ENCODE data around the gene CALCB.
"Not testable (repeated sequence)": the region's sequence is repeated elsewhere in the genome, so short reads cannot be mapped to it uniquely, and the experiment has no call there.

The CALCB gene, protein sequence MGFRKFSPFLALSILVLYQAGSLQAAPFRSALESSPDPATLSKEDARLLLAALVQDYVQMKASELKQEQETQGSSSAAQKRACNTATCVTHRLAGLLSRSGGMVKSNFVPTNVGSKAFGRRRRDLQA
- 0.39 to 1.1 (median 0.69) reads per million in 4 donors for total RNA-seq

DNA sequence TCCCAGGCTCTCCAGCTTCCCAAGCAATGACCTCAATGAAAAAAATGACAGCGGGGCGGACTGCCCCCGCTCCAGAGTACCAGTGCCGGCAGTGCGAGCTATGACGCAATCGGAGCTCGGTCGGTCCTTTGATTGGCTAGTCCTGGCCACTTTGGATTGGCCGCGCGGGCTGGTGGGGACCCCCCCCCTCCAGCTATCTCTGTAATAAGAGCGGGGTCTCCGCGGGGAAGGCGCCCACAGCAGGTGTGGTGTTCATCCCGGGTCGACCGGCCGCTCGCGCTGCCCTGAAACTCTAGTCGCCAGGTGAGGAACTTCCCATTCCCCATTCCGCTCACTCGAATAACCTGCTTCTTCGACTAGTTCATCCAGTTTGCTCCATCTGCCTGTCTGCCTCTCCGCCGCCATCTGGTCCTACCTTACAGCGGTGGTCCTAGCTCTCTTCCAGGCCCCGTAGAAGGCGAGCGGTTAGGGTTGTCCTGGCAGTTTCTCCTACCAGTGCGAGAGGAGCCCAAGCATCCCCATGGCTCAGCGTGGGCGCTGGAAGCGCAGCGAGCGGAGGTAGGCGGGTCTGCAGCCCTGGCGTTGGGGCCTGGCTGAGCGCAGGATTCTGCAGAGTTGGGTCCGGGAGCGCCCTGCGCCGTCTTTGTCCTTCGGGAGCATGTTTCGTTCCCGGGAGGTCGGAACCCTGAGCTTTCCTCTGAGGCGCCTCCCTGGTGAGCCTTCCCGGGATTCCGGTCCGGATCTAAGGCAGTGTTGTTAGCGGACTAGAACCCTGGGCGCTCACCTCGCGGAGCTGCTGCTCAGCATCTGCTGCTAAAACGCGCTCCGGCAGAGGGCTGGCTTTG is at the start of gene CALCB:
TSS of gene CALCB (plus strand) at position 233 of the 845 bp plus-strand sequence. CDS start 1,126 bp downstream, outside the sequence.
- DNase-seq, result peak in 1 of 5 donors; percentile 10

DNA sequence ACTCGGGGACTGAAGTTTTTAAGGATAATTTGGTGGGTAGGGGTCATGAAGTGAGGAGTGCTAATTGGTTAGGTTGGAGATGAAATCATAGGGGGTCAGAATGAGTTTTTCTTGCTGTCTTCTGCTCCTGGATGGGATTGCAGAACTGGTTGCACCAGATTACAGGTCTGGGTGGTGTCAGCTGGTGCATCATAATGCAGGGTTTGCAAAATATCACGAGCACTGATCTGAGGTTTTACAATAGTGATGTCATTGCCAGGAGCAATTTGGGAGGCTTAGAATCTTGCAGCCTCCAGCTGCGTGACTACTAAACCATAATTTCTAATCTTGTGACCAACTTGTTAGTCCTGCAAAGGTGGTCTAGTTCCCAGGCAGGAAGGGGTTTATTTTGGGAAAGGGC is 46.4 kb upstream of the CALCB start:
- no peak for DNase-seq

DNA sequence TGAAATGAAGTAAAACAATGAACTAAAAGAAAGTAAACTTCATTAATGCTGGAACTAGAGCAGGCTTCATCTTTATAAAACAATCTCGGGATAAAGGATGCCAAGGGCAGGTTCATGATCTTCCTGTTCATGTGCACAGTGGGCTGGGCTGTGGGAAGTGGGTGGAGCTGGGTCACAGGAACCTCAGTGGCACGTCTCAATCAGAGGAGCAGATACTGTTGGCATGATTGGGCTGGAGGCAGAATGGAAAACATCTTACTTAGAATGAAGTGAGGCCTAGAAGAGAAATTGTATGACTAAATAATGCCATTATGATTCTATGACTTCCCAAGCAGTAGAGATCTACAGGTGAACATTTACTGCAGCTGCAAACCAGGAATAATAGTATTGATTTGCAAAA is 45.4 kb upstream of the CALCB start:
- DNase-seq, result no peak

DNA sequence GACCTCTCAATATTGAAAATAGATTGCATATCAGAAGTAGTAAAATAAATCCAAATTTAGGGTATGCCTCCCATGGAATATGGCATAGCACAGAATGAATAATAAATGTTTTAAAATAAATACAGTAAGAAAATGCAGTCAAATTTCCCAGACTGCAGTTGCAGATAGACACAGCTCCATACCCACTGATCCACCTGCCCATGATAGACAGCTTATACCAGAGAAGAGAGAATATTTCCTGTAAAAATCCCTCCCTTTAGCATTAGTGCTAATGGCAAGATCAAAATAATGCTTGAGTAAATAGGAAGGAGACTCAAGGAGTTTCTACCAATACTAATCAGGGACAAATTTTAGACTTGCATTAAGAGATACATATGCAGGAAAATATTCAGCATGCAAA is 45.0 kb upstream of the CALCB start:
- no peak for DNase-seq

DNA sequence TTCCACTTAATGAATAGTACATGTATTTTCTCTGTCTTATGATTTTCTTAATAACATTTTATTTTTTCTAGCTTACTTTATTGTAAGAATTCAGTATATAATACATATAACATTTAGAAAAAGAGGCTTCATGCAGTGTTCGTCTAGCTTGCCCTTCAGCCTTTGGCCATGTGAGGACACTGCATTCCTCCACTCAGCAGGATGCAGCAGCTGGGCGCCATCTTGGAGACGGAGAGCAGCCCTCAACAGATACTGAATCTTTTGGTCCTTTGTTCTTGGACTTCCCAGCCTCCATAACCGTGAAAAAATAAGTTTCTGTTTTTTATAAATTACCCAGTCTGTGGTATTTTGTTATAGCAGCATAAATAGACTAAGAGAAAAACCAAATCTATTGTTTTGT is 41.4 kb upstream of the CALCB start:
- not testable (repeated sequence) for DNase-seq

DNA sequence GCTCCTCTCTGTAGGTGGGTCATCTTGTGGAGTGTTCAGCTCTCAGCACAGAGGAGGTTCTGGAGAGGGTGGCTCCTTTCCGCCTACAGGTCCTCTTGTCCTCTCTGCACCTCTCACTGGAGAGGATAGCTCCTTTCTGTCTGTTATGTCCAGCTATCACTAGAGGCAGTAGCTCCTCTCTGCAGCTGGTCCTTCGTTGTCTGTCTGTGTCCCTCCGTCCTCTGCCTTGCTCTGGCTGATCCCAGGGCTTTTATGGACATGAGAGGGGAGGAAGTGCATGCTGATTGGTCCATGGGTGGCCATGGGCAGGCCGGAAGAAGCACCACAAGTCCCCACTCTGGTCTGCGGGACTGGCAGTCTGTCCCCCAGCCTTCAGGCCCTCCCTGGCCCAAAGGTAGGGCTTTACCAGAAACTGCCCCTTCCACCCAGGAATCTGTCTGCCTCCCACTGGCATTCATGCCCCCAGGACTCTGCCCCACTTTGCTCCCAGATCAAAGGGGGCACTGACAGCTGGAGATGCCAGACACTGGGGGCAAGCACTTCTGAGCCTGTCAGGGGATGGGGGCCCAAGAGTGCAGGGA is 38.6 kb upstream of the CALCB start:
- DNase-seq, result no peak

DNA sequence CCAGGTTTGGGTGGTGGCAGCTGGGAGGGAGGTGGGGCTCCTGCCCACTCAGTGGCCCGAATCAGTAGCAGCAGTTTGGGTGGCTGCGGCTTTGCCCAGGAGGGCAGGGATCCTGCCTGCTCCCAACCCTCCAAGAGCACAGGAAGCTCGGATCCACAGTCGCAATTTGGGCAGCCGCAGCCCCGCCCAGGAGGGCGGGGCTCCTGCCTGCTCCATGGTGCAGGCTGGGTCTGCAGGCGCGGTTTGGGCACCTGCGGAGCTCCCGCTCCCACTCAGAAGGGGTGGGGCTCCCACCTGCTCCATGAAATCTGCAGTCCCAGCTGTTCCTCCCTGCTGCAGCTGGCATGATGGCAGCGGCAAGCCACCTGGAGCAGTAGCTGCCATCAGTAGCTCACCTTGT is 38.1 kb upstream of the CALCB start:
- no peak for DNase-seq

DNA sequence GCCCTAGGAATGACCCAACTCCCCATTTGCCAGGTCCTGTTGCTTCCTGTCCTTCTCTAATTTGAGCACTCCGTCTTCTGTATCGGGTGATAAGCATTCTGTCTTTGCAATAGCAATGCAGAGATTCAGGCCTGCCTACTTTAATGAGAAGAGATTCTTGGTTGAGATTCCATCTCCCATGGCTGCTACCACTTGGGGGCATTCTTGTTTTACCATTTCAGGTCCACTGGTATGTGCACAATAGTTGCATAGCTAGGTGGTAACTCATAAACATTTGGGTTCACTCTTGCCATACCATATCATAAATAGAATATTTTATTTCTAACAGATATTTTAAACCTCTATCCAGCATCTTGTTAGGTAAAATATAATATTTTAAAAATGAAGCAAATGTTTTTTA is 34.4 kb upstream of the CALCB start:
- no peak for DNase-seq

DNA sequence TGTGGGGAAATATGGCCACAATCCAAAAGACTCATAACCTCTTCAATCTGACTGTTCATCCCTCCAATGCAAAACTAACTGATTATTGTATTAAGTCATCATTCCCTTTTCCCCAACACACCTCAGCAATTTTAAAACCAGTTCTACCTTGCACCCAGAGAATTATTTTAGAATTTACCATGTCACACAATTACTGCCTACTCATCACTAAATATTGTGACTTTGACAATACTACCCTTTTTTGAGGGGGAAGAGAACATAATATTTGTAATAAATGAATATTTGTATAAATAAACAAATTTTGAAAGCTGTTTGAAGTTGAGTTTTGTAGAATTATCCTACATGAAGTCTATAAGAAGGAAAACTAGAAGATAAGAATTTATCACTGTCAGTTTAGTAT is 28.2 kb upstream of the CALCB start:
- DNase-seq, result no peak

DNA sequence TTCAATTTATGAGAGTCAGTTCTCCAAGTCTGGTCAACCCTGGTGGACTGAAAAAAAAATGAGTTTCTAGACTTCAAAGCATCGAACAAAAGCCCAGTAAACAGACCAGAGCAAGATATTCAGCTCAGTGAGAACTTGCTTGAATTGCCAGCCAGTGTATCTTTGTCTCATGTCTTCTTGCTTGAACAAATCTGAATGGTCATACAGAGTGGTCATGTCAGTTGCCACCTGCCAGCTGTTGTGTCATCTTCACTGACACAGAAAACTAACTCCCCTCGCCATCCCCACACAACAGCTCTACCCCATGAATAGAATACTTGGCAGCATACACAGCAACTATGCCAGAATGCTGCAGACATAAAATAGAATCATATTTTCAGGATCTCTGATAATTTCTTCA is 27.5 kb upstream of the CALCB start:
- DNase-seq, result no peak

DNA sequence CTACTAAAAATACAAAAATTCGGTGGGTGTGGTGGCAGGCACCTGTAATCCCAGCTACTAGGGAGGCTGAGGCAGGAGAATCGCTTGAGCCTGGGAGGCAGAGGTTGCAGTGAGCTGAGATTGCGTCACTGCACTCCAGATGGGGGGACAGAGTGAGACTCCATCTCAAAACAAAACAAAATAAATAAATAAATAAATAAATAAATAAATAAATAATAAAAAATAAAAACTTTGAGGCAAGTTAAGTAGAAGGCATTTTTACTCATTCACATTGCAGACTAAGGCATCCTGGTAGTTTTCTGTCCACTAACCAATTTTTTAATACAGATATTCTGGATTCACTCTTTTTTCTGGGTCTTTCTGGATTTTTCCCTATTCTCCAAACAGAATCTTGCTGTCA is 26.7 kb upstream of the CALCB start:
- not testable (repeated sequence) for DNase-seq

DNA sequence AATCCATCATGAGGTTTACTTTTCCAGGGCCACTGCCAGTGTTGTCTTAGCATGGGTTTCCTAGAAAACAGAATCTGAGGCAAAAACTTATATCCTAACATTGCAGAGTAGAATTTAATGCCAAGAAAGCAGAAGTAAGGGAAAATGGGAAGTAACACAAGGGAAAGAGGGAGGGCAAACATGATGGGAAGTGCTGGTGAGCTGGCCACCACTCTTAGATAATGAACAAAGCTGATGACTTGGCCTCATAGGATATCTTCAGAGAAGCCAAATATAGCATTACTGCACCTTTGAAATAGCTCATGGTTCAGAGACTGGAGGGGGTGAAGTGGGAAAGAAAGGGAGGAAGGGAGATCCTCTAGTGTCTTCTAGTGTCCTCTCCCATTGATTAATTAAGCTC is 24.8 kb upstream of the CALCB start:
- DNase-seq, result no peak

DNA sequence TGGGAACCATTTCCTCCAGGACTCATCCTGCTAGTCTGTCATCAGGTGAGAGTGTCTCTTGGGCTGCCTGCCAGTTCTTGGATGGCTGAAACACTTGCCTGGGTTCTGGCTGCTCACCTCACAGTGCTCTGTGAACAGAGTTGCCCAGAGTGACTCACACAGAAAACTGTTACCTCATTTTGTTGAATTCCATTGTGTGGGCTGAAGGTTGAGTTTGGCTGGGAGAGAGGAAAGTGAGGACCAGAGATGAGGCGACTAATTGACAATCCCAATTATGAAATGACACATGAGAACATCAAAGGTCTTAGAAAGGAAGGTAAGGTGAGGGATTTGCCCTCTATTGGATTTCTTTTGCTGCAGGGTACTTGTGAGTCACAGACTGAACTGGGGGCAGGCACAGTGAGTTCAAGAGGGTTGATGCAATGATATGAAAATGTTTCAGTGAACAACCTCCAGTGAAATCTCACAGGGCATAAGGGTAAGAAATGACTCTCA is 20.2 kb upstream of the CALCB start:
- DNase-seq, result peak in 1 of 5 donors; percentile 61

DNA sequence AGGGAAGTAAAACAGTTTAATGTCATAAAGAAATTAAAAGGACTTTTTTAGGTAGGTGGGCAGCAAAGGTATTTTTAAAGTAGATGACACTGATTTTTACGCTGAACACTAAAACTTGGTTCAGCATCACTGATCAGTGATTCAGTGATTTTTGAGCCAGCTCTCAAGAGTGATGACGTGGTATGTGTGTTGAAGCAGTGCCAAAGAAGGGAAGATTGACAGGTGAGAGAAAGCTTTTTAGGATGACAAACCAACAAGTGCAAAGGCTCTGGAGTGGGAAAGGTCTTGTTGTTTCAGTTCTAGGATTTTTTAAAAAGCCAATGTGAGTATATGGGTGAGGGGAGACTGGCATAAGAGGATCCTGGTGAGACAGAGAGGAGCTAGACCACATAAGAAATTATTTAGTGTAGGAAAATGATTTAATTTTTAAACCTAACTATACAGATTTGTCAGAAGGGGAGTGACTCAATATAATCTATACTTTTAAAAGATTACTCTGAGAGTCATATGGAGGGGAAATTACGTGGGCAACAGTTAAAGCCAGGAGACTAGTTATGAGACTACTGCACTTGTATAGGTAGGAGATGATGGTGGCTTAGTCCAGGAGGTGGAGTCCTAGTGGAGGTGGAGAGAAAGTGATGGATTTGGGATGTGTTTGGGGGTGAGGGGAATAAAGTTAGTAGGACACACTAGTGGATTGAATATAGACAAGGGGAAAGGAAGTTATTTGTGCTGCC is 17.6 kb upstream of the CALCB start:
- no peak for DNase-seq

DNA sequence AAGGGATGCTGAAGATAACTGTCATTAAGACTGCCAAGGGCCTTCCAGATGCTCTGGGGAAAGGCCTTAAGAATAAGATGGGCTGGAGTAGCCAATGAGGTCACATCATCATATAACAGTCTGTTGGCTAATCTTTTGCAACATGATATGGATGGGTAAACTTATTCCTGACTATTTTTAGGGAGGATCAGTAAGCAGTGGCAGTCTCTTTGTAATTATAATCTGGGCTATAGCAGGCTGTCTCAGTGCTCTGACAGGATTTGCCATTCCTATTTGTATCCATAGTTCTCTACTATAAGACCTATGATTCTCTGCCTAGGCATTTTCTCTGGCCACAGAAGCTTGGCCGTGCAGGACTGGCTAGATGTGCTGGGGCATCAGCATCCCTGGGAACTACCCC is 16.1 kb upstream of the CALCB start:
- DNase-seq, result no peak

DNA sequence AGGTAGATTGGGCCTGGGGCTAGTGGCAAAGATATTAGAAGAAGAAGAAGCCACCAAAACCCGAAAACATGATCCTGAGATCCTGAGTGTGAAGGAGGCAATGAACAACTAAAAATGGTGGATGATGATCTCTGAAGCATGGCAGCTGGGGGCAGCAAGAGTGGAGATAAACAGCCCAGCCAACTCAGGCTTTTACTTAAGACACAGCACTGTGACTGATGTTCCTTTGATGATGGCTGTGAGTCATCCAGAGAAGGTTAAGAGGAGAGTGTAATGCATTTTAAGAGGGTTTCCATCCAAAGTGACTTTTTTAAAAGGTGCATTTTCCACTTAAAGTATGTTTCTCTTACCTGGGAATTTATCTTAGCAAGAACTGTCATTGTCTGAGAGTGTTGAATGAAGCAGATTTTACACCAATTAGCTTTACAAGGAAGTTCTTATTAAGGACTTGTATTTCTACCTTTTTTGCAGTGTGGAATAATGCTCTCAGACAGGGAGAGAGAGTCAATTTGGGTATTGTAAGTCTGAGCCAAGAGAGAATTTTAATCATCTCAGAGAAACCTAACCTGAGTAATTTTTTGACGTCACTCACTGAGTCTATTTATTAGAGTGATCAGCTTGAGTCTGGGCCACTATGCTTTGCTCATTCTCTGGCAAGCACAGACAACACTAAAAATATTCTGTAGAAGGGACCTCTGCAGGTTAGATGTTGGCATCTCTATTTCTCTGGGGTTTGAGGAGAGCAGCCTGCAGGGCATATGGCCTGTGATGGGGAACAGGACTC is 14.1 kb upstream of the CALCB start:
- DNase-seq, result no peak

DNA sequence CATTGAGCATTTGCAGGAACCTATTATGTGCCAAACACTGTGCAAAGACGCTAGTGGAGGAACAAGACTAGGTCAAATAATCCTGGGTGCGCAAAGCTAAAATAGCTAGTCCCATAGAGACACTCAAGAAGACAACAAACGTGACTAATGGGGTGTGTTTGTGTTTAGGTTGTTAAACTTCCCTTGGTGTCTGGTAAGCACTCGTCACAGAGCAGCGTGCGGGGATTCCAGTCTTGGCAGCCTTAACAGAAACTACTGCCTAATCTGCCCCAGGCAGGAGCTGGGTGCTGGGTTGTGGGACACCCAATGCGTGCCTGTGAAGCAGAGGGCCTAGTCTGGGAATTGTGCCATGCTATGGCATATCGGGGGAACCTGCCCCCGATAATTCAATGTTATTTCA is 10.8 kb upstream of the CALCB start:
- no peak for DNase-seq

DNA sequence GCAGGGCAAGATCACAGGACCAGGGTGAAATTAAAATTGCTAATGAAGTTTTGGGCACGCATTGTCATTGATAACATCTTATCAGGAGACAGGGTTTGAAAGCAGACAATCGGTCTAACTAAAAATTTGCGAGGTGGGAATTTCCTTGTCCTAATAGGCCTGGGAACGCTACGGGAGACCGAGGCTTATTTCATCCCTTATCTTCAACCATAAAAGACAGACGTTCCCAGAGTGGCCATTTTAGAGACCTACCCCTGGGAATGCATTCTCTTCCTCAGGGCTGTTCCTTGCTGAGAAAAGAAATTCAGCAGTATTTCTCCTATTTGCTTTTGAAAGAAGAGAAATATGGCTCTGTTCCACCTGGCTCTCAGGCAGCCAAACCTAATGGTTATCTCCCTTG is 3.6 kb upstream of the CALCB start:
- not testable (repeated sequence) for DNase-seq

DNA sequence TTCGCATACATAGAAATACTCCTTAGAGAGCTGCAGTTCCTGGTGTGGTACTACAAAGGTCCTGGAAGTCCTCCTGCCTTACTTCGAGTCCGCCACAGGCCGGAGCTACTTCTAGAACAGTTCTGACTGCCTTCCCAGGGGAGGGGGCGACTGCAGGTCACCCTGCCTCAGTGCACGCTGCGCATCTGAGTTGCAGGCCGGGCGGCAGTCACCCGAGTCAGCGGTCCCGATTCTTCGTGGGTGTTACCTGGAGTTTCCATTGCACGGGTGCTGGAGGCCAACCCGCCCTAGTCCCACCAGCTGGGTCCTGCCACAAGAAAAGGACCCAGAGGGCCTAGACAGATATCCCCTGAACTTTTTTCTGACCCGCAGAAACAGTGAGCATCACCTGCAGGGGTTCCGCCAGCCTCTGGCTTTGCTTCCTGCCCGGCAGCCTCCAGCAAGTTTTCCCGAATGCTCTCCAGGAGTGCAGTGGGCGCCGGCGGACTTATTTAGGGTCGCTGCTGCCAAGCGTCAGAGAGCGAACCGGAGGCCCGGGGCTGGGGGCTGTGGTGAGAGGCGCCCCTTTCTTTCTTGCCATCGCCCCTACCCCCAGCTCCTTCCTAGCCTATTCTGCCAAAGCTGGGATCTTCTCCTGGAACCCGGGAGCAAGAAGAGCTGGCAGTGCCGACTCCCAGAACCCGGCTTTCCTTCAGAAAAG is 1.7 kb upstream of the CALCB start:
- no peak for DNase-seq

DNA sequence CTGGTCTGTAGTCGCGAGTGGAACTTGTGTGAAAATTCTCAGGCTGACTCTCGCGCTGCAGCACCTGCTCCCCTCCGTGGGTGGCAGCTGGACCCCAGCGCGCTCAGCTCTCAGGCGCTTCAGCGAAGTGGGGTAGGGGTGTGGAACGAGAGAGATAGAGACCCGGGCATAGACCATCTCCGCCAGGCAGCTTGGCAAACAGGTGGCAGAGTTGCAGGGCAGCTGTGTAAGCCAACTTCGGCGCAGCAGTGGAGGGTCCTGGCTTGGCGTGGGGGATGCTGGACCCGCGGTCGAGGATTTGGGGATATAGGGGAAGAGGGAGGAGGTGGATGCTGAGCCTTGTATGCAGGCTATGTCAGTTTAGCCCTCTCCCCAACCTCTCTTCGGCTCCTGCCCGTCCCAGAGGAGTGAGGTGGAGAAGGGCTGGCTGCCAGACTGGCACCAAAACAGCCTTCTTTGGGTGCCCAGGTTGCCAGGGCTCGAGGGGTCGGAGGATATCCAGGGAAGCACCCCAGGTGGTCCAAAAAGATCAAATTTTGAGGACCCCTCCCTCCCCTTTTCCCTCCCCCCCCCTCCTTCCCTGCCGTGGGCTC is 746 bp upstream of the CALCB start:
- DNase-seq, result no peak

All from T-helper 1 cell (primary cell).